ENCODE measurements around the gene GLIS1. TPM values are rescaled to one million over a fixed set of nuclear protein-coding genes. Genes with fewer than 3 reads are reported as not detected.

Gene GLIS1
- total and polyA plus RNA-seq, 7 donors = 0.03 to 0.40 (median 0.15) TPM

DNA sequence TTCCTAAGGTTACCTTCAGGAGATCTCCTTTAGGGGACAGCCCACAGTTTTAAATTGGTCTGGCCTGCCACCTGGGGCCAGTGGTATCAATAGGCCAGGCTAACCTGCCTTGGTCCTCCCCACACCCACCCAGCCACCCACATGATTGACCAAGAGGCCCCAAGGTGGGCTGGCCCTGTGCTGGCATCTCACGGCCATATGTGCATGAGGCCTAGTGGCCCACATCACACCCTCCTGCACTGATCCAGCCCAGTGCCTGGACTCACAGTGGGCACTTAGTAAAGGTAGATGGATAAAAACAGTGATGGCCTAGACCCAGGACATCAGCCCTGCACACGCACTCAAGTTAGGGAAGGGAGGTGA, 197.7 kb downstream of the GLIS1 start:
- Histone ChIP-seq H3K9me3 (no peaks in the 10 kb centered on the region), H3K4me3 (no peak overlapping the region), H3K36me3 (ENCODE audit: insufficient read depth in 1 of 2, low read depth in 1 of 2) (no peaks in the 10 kb centered on the region), H3K27me3 (ENCODE audit: insufficient read depth in 3 of 3, low read length in 2 of 3) (no peaks in the 10 kb centered on the region), H3K4me1 (peaks cover 15% of the 10 kb centered on the region), H3K27ac (no peak overlapping the region)
- intact Hi-C loops (cut with DNase I) = loop anchor here in 1 of 2 donors (2.0 kb wide), 1 partner anchor 58 kb away; no protein-coding TSS in a partner anchor
- peak; percentile 6 to 26 for DNase-seq
- TF ChIP-seq, protein P1, sequence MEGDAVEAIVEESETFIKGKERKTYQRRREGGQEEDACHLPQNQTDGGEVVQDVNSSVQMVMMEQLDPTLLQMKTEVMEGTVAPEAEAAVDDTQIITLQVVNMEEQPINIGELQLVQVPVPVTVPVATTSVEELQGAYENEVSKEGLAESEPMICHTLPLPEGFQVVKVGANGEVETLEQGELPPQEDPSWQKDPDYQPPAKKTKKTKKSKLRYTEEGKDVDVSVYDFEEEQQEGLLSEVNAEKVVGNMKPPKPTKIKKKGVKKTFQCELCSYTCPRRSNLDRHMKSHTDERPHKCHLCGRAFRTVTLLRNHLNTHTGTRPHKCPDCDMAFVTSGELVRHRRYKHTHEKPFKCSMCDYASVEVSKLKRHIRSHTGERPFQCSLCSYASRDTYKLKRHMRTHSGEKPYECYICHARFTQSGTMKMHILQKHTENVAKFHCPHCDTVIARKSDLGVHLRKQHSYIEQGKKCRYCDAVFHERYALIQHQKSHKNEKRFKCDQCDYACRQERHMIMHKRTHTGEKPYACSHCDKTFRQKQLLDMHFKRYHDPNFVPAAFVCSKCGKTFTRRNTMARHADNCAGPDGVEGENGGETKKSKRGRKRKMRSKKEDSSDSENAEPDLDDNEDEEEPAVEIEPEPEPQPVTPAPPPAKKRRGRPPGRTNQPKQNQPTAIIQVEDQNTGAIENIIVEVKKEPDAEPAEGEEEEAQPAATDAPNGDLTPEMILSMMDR (IDR thresholded peaks at IDR 0.05) = no peak
- ATAC-seq = no peak
- 95 to 97% (median 96%) methylated on average over 2 of the region's 2 CpGs for WGBS, 3 donors

DNA sequence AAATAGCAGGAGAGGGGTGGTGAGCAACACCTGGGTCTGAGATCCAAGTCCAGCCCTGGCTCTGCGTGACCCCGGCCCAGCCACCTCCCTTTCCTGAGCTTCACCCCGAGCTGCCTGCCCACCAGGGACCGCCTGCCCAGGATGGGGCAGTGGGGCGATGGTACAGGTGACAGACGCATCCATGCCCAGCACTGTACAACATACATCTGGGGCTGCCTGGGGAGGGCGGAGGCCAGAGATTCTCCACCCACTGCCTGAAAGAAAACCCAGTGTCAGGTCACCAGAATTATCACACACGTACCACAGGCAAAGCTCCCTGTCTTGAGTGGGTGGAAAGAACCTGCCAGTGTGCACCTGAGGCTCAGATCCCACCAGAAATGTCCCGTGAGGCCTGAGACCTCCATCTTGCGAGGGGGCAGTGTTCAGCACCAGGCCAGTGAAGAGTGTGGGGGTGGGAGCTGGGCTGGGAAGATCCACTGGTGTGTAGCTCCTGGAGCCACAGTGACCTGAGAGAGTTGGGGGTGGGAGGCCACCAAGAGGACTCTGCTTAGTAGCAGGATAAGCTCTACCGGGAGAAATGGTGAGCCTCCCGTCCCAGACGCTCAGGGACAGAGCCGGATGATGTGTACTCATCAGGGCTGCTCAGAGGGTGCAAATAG, 198.2 kb downstream of the GLIS1 start:
- DNase-seq = peak in 1 of 2 donors; percentile 19
- TF ChIP-seq, protein P1 (IDR thresholded peaks at IDR 0.05) = no peak
- ATAC-seq = no peak
- no peak overlapping the region for H3K4me3 ChIP-seq
- H3K4me1 ChIP-seq = peaks cover 14% of the 10 kb centered on the region
- intact Hi-C loops (cut with DNase I) = loop anchor here in 1 of 2 donors (2.0 kb wide), 1 partner anchor 58 kb away; no protein-coding TSS in a partner anchor
- no peaks in the 10 kb centered on the region for H3K9me3 ChIP-seq
- H3K36me3 ChIP-seq (ENCODE audit: insufficient read depth in 1 of 2, low read depth in 1 of 2) = no peaks in the 10 kb centered on the region
- H3K27ac ChIP-seq = no peak overlapping the region
- no peaks in the 10 kb centered on the region for H3K27me3 ChIP-seq (ENCODE audit: insufficient read depth in 3 of 3, low read length in 2 of 3)
- 94 to 97% (median 95%) methylated on average over 14 of the region's 14 CpGs for WGBS, 3 donors

DNA sequence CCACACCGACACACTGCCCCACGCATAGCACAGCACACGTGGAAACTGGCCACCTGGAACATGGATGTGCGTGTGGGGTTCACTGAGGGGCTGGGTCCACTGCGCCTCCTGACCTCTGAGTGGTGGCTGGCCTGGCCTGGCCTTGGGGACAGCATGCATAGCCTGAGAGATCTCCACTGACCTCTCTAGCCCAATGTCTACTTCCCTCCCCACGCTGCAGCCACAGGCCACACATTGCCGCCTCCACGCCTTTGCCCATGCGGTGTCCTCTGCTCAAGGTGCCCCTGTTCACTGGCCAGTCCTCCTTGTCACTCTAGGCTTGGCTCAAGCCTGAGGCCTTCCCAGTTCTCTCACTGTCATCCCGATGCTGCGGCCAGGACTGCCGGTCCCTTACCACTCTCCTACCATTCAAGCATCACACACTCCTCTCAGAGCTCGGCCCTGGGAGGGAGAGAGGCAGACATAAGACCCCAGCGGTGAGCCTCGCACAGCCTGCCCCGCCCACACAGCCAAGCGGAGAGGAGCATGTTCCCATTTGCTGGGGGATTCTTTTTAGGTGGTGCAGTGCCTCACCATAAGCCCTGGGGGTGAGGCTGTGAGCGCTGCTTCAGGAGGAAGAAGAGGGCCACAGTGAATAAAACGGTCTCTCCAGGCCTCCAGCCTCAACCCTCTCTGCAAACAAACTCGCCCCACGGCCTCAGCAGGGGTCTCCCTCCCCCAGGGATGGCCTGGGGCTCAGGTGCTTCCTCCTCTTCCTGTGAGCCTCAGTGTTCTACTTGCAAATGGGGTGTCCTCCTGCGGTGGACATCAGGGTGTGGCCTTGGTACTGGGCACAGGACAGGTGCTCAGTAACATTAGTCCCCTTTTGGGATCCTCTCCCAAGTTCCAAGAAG, 199.0 kb downstream of the GLIS1 start:
- Histone ChIP-seq H3K4me1 (peaks cover 7% of the 10 kb centered on the region), H3K9me3 (no peaks in the 10 kb centered on the region), H3K27ac (no peak overlapping the region), H3K4me3 (no peak overlapping the region), H3K36me3 (ENCODE audit: insufficient read depth in 1 of 2, low read depth in 1 of 2) (no peaks in the 10 kb centered on the region), H3K27me3 (ENCODE audit: insufficient read depth in 3 of 3, low read length in 2 of 3) (no peaks in the 10 kb centered on the region)
- DNase-seq (peak in 1 of 2 donors; percentile 36), ATAC-seq (no peak)
- TF ChIP-seq, protein P1 (IDR thresholded peaks at IDR 0.05) = no peak
- WGBS, 3 donors = 91 to 96% (median 93%) methylated on average over 22 of the region's 22 CpGs
- intact Hi-C loops (cut with DNase I) = loop anchor here in 1 of 2 donors (2.0 kb wide), 1 partner anchor 57 kb away; no protein-coding TSS in a partner anchor

DNA sequence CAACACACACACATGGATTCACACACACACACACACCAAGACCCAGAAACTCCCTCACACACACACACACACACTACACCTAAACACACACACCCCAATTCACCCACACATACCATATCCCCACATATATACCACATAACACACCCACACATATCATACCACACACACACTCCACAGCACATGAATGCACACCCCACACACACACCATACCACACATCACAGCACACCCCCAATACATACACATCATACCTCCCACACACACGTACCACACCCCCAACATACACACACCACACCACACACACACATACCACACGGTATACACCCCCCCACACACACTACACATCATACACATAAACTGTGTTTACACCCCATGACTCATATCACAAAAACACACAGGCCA, 199.7 kb downstream of the GLIS1 start:
- H3K27me3 ChIP-seq (ENCODE audit: insufficient read depth in 3 of 3, low read length in 2 of 3) = no peaks in the 10 kb centered on the region
- WGBS, 3 donors = 85 to 96% (median 92%) methylated on average over 2 of the region's 2 CpGs
- no peaks in the 10 kb centered on the region for H3K36me3 ChIP-seq (ENCODE audit: insufficient read depth in 1 of 2, low read depth in 1 of 2)
- TF ChIP-seq, protein P1 (IDR thresholded peaks at IDR 0.05) = no peak
- DNase-seq (no peak), ATAC-seq (no peak)
- no peak overlapping the region for H3K27ac ChIP-seq
- intact Hi-C loops (cut with DNase I) = no loop called here
- H3K9me3 ChIP-seq = no peaks in the 10 kb centered on the region
- peaks cover 7% of the 10 kb centered on the region for H3K4me1 ChIP-seq
- H3K4me3 ChIP-seq = no peak overlapping the region
